GM23338 (cell line): ENCODE data around the gene RAP1GAP. TPM values are rescaled to one million over a fixed set of nuclear protein-coding genes. Genes with fewer than 3 reads are reported as not detected.

ENCODE experiments used
- ATAC-seq: fragments of 200-7000 bp; cut with Tn5 transposase; 3 replicates; pipeline ENCODE4 v1.9.1; 2020
- DNase-seq: peaks from one replicate; pipeline ENCODE4 v3.0.0-alpha.2; 2015; ENCODE audit warnings: low spot score
- H2AFZ ChIP-seq: fragments of 200-600 bp; sonication (generic); 2 replicates; pipeline ENCODE4 v1.8.0; 2016; ENCODE audit warnings: antibody characterized with exemption, mild to moderate bottlenecking, moderate library complexity
- H3F3A ChIP-seq: fragments of 200-600 bp; sonication (generic); replicated peaks from 2 replicates; pipeline ENCODE4 v1.8.0; 2017; ENCODE audit warnings: antibody characterized with exemption, mixed run types, low read depth
- H3K27ac ChIP-seq: fragments of 200-600 bp; sonication (generic); 2 replicates; pipeline ENCODE4 v1.6.1; 2016; ENCODE audit warnings: low read depth
- H3K27me3 ChIP-seq: fragments of 200-600 bp; sonication (generic); 2 replicates; pipeline ENCODE4 v1.8.0; 2016; ENCODE audit warnings: mild to moderate bottlenecking, mixed run types, moderate library complexity; ENCODE audit not compliant: insufficient read depth
- H3K36me3 ChIP-seq: fragments of 200-600 bp; sonication (generic); 2 replicates; pipeline ENCODE4 v1.8.0; 2016; ENCODE audit warnings: mild to moderate bottlenecking; ENCODE audit not compliant: insufficient read depth
- H3K4me1 ChIP-seq: fragments of 200-600 bp; sonication (generic); 2 replicates; pipeline ENCODE4 v1.8.0; 2016; ENCODE audit warnings: mild to moderate bottlenecking, moderate library complexity; ENCODE audit not compliant: insufficient read depth
- H3K4me2 ChIP-seq: fragments of 200-600 bp; sonication (generic); 2 replicates; pipeline ENCODE4 v1.7.1; 2017; ENCODE audit warnings: mixed run types
- H3K4me3 ChIP-seq: fragments of 200-600 bp; sonication (generic); 2 replicates; pipeline ENCODE4 v1.6.1; 2016; ENCODE audit warnings: mixed run types
- H3K79me2 ChIP-seq: fragments of 200-600 bp; sonication (generic); replicated peaks from 2 replicates; pipeline ENCODE4 v1.8.0; 2017; ENCODE audit warnings: mild to moderate bottlenecking; ENCODE audit not compliant: insufficient read depth
- H3K9me2 ChIP-seq: fragments of 200-600 bp; sonication (generic); 2 replicates; pipeline ENCODE4 v1.8.0; 2017; ENCODE audit not compliant: insufficient read depth
- H4K20me1 ChIP-seq: fragments of 200-600 bp; sonication (generic); replicated peaks from 2 replicates; pipeline ENCODE4 v1.8.0; 2017; ENCODE audit warnings: mild to moderate bottlenecking; ENCODE audit not compliant: insufficient read depth
- H3K27ac Mint-ChIP-seq: 2 replicates; pipeline ENCODE4 v1.8.0; 2020; ENCODE audit warnings: inconsistent platforms, mild to moderate bottlenecking, moderate library complexity, mixed read lengths
- H3K27me3 Mint-ChIP-seq: 3 replicates; pipeline ENCODE4 v1.8.0; 2022; ENCODE audit warnings: low read depth, mild to moderate bottlenecking, moderate library complexity, mixed read lengths, inconsistent platforms; ENCODE audit not compliant: insufficient read depth, poor library complexity
- H3K36me3 Mint-ChIP-seq: 3 replicates; pipeline ENCODE4 v1.8.0; 2021; ENCODE audit warnings: low read depth, mild to moderate bottlenecking, inconsistent platforms, moderate library complexity, mixed read lengths
- H3K4me1 Mint-ChIP-seq: 3 replicates; pipeline ENCODE4 v1.8.0; 2020; ENCODE audit warnings: mild to moderate bottlenecking, inconsistent platforms, mixed read lengths
- H3K4me3 Mint-ChIP-seq: 3 replicates; pipeline ENCODE4 v1.8.0; 2021; ENCODE audit warnings: moderate library complexity, mild to moderate bottlenecking, inconsistent platforms, mixed read lengths
- H3K9me3 Mint-ChIP-seq: 3 replicates; pipeline ENCODE4 v1.8.0; 2020; ENCODE audit warnings: moderate library complexity, mild to moderate bottlenecking, inconsistent platforms, mixed read lengths
- CREB1 ChIP-seq: fragments of 250-450 bp; sonication (Bioruptor Pico); IDR thresholded peaks from 2 replicates; pipeline ENCODE4 v1.5.0; 2020; ENCODE audit warnings: low read depth, mild to moderate bottlenecking, moderate library complexity
- EZH2 ChIP-seq: fragments of 200-600 bp; sonication (generic); IDR thresholded peaks from one replicate; pipeline ENCODE4 v1.8.0; 2017; ENCODE audit warnings: antibody characterized with exemption, mild to moderate bottlenecking, low read depth; ENCODE audit not compliant: unreplicated experiment
- EZH2phosphoT487 ChIP-seq: fragments of 200-600 bp; sonication (generic); IDR thresholded peaks from one replicate; pipeline ENCODE4 v1.8.1; 2018; ENCODE audit warnings: antibody characterized with exemption; ENCODE audit not compliant: unreplicated experiment
- JUNB ChIP-seq: IDR thresholded peaks from one replicate; pipeline ENCODE4 v1.6.1; 2016; ENCODE audit warnings: antibody characterized with exemption; ENCODE audit not compliant: unreplicated experiment
- NANOG ChIP-seq: IDR thresholded peaks from 2 replicates; pipeline ENCODE4 v1.6.1; 2016; ENCODE audit warnings: antibody characterized with exemption, borderline replicate concordance
- POLR2AphosphoS5 ChIP-seq: IDR thresholded peaks from 2 replicates; pipeline ENCODE4 v1.6.1; 2016; ENCODE audit warnings: antibody characterized with exemption, low read depth
- STAT1 ChIP-seq: IDR thresholded peaks from one replicate; pipeline ENCODE4 v1.6.1; 2016; ENCODE audit warnings: antibody characterized with exemption; ENCODE audit not compliant: unreplicated experiment
- ZNF114 ChIP-seq: fragments of 250-450 bp; sonication (Bioruptor Pico); IDR thresholded peaks from 2 replicates; pipeline ENCODE4 v1.5.0; 2020; ENCODE audit warnings: mild to moderate bottlenecking, moderate library complexity
- ZNF331 ChIP-seq: fragments of 250-450 bp; sonication (Bioruptor Pico); IDR thresholded peaks from 2 replicates; pipeline ENCODE4 v1.5.0; 2020; ENCODE audit warnings: low read depth, mild to moderate bottlenecking, moderate library complexity
- polyA plus RNA-seq: library from polyadenylated mRNA; unstranded; fragments of >200 nt; fragmentation: Nextera tagmentation; extraction: Ambion mirVana; gene quantifications from 2 replicates; pipeline ENCODE4 v1.2.1, GENCODE V29; 2016
- total RNA-seq: library from RNA; depleted of rRNA; stranded (reverse); fragments of >200 nt; shearing (Covaris generic); gene quantifications from 2 replicates; pipeline ENCODE4 v1.2.3, GENCODE V29; 2014
- TF ChIP-seq, protein P1 (sequence below): IDR thresholded peaks from 2 replicates; pipeline ENCODE4 v1.6.1; 2016; ENCODE audit warnings: antibody characterized with exemption
- TF ChIP-seq, protein P2 (sequence below), 2 experiments: fragments of 200-600 bp in 1 of 2; sonication (generic) in 1 of 2; conservative IDR thresholded peaks; 2 replicates each; pipeline versions ENCODE4 v1.5.1 to v1.6.1; 2016 to 2017; ENCODE audit warnings: antibody characterized with exemption in 2 of 2, low read depth in 2 of 2, mild to moderate bottlenecking in 2 of 2, moderate library complexity in 1 of 2
- TF ChIP-seq, protein P3 (sequence below): fragments of 250-450 bp; sonication (Bioruptor Pico); IDR thresholded peaks from 2 replicates; pipeline ENCODE4 v1.5.0; 2020; ENCODE audit warnings: mild to moderate bottlenecking, moderate library complexity
- TF ChIP-seq, protein P4 (sequence below): IDR thresholded peaks from one replicate; pipeline ENCODE4 v1.6.1; 2018; ENCODE audit warnings: antibody characterized with exemption; ENCODE audit not compliant: unreplicated experiment

The RAP1GAP gene
- total and polyA plus RNA-seq, 2 experiments from 2014 or later: 4.3 to 6.6 TPM

DNA sequence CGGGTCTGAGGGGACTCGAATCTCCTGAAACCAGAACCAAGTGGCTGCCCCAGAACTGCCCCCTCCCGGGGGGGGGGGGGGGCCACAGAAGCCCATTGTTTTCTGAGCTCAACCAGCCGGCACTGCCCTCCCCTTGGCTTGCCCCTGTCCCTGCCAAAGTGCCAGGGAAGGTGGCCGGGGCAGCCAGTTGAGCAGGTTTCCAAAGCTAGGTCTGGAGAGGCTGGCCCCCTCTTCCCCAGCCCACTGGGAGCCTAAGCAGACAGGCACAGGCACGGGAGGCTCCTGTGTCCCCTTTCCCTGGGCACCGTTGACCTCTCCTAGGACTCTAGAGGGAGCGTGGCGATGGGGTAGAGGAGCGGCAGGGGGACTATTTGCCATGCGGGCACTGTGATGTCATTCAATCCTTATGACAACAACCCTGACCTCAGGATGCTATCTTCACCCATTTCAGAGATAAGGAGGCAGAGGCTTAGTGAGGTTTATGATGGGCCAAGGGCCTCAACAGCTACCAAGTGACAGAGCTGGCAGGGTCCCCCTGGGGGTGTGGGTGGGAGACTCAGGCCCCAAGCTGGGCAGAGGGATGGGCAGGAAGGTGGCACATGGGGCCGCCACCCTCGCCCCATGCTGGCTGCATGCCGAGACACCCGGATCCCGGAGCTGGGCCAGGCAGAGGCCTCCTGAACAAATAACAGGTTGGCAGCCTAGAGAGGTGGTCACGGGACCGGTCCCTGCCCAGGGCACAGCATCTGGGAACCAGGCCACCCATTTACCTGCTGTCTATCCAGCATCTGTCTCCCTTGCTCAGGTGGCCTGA, 35.0 kb downstream of the RAP1GAP start:
- no peaks in the 10 kb centered on the region for H3K36me3 ChIP-seq
- no peak overlapping the region for H3K4me2 ChIP-seq
- Mint-ChIP-seq H3K36me3 (no peaks in the 10 kb centered on the region), H3K27me3 (peaks cover 9% of the 10 kb centered on the region), H3K9me3 (no peaks in the 10 kb centered on the region; the same call in 2 of the 3 replicates), H3K4me3 (no peak overlapping the region), H3K4me1 (peaks cover 33% of the 10 kb centered on the region), H3K27ac (no peak overlapping the region)
- TF ChIP-seq POLR2AphosphoS5: no peak
- TF ChIP-seq ZNF331 (CRISPR knock-in tag): no peak
- TF ChIP-seq, protein P1, sequence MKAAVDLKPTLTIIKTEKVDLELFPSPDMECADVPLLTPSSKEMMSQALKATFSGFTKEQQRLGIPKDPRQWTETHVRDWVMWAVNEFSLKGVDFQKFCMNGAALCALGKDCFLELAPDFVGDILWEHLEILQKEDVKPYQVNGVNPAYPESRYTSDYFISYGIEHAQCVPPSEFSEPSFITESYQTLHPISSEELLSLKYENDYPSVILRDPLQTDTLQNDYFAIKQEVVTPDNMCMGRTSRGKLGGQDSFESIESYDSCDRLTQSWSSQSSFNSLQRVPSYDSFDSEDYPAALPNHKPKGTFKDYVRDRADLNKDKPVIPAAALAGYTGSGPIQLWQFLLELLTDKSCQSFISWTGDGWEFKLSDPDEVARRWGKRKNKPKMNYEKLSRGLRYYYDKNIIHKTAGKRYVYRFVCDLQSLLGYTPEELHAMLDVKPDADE: no peak
- TF ChIP-seq, protein P2, sequence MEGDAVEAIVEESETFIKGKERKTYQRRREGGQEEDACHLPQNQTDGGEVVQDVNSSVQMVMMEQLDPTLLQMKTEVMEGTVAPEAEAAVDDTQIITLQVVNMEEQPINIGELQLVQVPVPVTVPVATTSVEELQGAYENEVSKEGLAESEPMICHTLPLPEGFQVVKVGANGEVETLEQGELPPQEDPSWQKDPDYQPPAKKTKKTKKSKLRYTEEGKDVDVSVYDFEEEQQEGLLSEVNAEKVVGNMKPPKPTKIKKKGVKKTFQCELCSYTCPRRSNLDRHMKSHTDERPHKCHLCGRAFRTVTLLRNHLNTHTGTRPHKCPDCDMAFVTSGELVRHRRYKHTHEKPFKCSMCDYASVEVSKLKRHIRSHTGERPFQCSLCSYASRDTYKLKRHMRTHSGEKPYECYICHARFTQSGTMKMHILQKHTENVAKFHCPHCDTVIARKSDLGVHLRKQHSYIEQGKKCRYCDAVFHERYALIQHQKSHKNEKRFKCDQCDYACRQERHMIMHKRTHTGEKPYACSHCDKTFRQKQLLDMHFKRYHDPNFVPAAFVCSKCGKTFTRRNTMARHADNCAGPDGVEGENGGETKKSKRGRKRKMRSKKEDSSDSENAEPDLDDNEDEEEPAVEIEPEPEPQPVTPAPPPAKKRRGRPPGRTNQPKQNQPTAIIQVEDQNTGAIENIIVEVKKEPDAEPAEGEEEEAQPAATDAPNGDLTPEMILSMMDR (conservative IDR thresholded peaks at IDR 0.05; ENCODE audit: low read depth in 2 of 2): no peak
- no peak for TF ChIP-seq EZH2phosphoT487
- no peak for TF ChIP-seq CREB1 (CRISPR knock-in tag)
- TF ChIP-seq EZH2: no peak
- TF ChIP-seq, protein P3, sequence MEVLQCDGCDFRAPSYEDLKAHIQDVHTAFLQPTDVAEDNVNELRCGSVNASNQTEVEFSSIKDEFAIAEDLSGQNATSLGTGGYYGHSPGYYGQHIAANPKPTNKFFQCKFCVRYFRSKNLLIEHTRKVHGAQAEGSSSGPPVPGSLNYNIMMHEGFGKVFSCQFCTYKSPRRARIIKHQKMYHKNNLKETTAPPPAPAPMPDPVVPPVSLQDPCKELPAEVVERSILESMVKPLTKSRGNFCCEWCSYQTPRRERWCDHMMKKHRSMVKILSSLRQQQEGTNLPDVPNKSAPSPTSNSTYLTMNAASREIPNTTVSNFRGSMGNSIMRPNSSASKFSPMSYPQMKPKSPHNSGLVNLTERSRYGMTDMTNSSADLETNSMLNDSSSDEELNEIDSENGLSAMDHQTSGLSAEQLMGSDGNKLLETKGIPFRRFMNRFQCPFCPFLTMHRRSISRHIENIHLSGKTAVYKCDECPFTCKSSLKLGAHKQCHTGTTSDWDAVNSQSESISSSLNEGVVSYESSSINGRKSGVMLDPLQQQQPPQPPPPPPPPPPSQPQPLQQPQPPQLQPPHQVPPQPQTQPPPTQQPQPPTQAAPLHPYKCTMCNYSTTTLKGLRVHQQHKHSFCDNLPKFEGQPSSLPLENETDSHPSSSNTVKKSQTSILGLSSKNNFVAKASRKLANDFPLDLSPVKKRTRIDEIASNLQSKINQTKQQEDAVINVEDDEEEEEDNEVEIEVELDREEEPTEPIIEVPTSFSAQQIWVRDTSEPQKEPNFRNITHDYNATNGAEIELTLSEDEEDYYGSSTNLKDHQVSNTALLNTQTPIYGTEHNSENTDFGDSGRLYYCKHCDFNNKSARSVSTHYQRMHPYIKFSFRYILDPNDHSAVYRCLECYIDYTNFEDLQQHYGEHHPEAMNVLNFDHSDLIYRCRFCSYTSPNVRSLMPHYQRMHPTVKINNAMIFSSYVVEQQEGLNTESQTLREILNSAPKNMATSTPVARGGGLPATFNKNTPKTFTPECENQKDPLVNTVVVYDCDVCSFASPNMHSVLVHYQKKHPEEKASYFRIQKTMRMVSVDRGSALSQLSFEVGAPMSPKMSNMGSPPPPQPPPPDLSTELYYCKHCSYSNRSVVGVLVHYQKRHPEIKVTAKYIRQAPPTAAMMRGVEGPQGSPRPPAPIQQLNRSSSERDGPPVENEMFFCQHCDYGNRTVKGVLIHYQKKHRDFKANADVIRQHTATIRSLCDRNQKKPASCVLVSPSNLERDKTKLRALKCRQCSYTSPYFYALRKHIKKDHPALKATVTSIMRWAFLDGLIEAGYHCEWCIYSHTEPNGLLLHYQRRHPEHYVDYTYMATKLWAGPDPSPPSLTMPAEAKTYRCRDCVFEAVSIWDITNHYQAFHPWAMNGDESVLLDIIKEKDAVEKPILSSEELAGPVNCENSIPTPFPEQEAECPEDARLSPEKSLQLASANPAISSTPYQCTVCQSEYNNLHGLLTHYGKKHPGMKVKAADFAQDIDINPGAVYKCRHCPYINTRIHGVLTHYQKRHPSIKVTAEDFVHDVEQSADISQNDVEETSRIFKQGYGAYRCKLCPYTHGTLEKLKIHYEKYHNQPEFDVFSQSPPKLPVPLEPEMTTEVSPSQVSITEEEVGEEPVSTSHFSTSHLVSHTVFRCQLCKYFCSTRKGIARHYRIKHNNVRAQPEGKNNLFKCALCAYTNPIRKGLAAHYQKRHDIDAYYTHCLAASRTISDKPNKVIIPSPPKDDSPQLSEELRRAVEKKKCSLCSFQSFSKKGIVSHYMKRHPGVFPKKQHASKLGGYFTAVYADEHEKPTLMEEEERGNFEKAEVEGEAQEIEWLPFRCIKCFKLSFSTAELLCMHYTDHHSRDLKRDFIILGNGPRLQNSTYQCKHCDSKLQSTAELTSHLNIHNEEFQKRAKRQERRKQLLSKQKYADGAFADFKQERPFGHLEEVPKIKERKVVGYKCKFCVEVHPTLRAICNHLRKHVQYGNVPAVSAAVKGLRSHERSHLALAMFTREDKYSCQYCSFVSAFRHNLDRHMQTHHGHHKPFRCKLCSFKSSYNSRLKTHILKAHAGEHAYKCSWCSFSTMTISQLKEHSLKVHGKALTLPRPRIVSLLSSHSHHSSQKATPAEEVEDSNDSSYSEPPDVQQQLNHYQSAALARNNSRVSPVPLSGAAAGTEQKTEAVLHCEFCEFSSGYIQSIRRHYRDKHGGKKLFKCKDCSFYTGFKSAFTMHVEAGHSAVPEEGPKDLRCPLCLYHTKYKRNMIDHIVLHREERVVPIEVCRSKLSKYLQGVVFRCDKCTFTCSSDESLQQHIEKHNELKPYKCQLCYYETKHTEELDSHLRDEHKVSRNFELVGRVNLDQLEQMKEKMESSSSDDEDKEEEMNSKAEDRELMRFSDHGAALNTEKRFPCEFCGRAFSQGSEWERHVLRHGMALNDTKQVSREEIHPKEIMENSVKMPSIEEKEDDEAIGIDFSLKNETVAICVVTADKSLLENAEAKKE (CRISPR knock-in tag): no peak
- TF ChIP-seq, protein P4, sequence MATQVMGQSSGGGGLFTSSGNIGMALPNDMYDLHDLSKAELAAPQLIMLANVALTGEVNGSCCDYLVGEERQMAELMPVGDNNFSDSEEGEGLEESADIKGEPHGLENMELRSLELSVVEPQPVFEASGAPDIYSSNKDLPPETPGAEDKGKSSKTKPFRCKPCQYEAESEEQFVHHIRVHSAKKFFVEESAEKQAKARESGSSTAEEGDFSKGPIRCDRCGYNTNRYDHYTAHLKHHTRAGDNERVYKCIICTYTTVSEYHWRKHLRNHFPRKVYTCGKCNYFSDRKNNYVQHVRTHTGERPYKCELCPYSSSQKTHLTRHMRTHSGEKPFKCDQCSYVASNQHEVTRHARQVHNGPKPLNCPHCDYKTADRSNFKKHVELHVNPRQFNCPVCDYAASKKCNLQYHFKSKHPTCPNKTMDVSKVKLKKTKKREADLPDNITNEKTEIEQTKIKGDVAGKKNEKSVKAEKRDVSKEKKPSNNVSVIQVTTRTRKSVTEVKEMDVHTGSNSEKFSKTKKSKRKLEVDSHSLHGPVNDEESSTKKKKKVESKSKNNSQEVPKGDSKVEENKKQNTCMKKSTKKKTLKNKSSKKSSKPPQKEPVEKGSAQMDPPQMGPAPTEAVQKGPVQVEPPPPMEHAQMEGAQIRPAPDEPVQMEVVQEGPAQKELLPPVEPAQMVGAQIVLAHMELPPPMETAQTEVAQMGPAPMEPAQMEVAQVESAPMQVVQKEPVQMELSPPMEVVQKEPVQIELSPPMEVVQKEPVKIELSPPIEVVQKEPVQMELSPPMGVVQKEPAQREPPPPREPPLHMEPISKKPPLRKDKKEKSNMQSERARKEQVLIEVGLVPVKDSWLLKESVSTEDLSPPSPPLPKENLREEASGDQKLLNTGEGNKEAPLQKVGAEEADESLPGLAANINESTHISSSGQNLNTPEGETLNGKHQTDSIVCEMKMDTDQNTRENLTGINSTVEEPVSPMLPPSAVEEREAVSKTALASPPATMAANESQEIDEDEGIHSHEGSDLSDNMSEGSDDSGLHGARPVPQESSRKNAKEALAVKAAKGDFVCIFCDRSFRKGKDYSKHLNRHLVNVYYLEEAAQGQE: no peak
- no peak for TF ChIP-seq JUNB
- no peak for TF ChIP-seq NANOG
- no peak for TF ChIP-seq ZNF114
- TF ChIP-seq STAT1: no peak
- H3K27me3 ChIP-seq: no peaks in the 10 kb centered on the region
- no peak overlapping the region for H3K27ac ChIP-seq
- no peaks in the 10 kb centered on the region; the same call in none of the 2 replicates for H3F3A ChIP-seq
- H3K9me2 ChIP-seq: no peaks in the 10 kb centered on the region
- no peaks in the 10 kb centered on the region for H3K79me2 ChIP-seq
- DNase-seq: no peak
- H2AFZ ChIP-seq: no peak overlapping the region
- peaks cover 26% of the 10 kb centered on the region for H3K4me1 ChIP-seq
- H4K20me1 ChIP-seq: no peaks in the 10 kb centered on the region; the same call in 1 of the 2 replicates
- H3K4me3 ChIP-seq: no peak overlapping the region
- ATAC-seq: no peak
